Breast epithelium (tissue), 3 donors: Measurements from ENCODE around the gene CUL5.

Experiments
- CTCF ChIP-seq, 3 donors: fragments of 450-650 bp; IDR thresholded peaks; one replicate each; pipeline ENCODE4 v1.5.1; 2016 to 2017; ENCODE audit warnings: antibody characterized with exemption in 3 of 3, mild to moderate bottlenecking in 3 of 3, moderate library complexity in 3 of 3
- POLR2AphosphoS5 ChIP-seq, 3 donors: sonication (generic); formaldehyde crosslinking; IDR thresholded peaks; one replicate each; pipeline ENCODE4 v1.6.1; 2017; ENCODE audit warnings: antibody characterized with exemption in 3 of 3

- TF ChIP-seq POLR2AphosphoS5 (IDR thresholded peaks at IDR 0.05) (no peak), CTCF (IDR thresholded peaks at IDR 0.05) (no peak)
These were observed 35.1 kb upstream of the CUL5 start for GRCh38 chr11:107973641-107974040.
